Measurements from ENCODE around the gene M1AP. TPM values are rescaled to one million over a fixed set of nuclear protein-coding genes. Genes with fewer than 3 reads are reported as not detected.

M1AP gene
- total RNA-seq, 1 experiment from 2014 or later, result not detected

GRCh38 chr2:74628538-74629105, 19.5 kb downstream of the M1AP start:
- H3K4me1 ChIP-seq (ENCODE audit: control insufficient read depth, insufficient read depth, low read length), result peaks cover 7% of the 10 kb centered on the region; the same call in 1 of the 2 replicates
- ATAC-seq (no peak), DNase-seq (ENCODE audit: low read depth, low spot score) (no peak)
- in situ Hi-C loops (cut with HindIII; ENCODE audit: low pct_unique_long_range_greater_than_20kb, low sequenced_read_pairs) (no loop called here), intact Hi-C loops (cut with micrococcal nuclease; ENCODE audit: unreplicated experiment) (no loop called here)
- TF ChIP-seq, protein P1, sequence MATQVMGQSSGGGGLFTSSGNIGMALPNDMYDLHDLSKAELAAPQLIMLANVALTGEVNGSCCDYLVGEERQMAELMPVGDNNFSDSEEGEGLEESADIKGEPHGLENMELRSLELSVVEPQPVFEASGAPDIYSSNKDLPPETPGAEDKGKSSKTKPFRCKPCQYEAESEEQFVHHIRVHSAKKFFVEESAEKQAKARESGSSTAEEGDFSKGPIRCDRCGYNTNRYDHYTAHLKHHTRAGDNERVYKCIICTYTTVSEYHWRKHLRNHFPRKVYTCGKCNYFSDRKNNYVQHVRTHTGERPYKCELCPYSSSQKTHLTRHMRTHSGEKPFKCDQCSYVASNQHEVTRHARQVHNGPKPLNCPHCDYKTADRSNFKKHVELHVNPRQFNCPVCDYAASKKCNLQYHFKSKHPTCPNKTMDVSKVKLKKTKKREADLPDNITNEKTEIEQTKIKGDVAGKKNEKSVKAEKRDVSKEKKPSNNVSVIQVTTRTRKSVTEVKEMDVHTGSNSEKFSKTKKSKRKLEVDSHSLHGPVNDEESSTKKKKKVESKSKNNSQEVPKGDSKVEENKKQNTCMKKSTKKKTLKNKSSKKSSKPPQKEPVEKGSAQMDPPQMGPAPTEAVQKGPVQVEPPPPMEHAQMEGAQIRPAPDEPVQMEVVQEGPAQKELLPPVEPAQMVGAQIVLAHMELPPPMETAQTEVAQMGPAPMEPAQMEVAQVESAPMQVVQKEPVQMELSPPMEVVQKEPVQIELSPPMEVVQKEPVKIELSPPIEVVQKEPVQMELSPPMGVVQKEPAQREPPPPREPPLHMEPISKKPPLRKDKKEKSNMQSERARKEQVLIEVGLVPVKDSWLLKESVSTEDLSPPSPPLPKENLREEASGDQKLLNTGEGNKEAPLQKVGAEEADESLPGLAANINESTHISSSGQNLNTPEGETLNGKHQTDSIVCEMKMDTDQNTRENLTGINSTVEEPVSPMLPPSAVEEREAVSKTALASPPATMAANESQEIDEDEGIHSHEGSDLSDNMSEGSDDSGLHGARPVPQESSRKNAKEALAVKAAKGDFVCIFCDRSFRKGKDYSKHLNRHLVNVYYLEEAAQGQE (IDR thresholded peaks at IDR 0.05; ENCODE audit: insufficient read depth in 1 of 2, low read depth in 2 of 2, low read length in 1 of 2), result no peak
- TF ChIP-seq TCF7L2 (IDR thresholded peaks at IDR 0.05; ENCODE audit: low read depth, low read length), result no peak
- TF ChIP-seq, protein P2, sequence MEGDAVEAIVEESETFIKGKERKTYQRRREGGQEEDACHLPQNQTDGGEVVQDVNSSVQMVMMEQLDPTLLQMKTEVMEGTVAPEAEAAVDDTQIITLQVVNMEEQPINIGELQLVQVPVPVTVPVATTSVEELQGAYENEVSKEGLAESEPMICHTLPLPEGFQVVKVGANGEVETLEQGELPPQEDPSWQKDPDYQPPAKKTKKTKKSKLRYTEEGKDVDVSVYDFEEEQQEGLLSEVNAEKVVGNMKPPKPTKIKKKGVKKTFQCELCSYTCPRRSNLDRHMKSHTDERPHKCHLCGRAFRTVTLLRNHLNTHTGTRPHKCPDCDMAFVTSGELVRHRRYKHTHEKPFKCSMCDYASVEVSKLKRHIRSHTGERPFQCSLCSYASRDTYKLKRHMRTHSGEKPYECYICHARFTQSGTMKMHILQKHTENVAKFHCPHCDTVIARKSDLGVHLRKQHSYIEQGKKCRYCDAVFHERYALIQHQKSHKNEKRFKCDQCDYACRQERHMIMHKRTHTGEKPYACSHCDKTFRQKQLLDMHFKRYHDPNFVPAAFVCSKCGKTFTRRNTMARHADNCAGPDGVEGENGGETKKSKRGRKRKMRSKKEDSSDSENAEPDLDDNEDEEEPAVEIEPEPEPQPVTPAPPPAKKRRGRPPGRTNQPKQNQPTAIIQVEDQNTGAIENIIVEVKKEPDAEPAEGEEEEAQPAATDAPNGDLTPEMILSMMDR (IDR thresholded peaks at IDR 0.05), result no peak
- no peak for TF ChIP-seq POLR2AphosphoS5 (IDR thresholded peaks at IDR 0.05; ENCODE audit: low read depth, low read length)
- no peak for TF ChIP-seq SIN3A (IDR thresholded peaks at IDR 0.05; ENCODE audit: borderline replicate concordance, insufficient read depth, low read depth, low read length)
- no peaks in the 10 kb centered on the region for H3K9me3 ChIP-seq (ENCODE audit: control insufficient read depth, insufficient read depth, low read depth, low read length)
- no peak overlapping the region for H3K27ac ChIP-seq (ENCODE audit: low read length)
- H3K36me3 ChIP-seq (ENCODE audit: control insufficient read depth, insufficient read depth, low read length), result no peaks in the 10 kb centered on the region
- ChIA-PET POLR2A (no interaction called here), CTCF (no interaction called here)
- no peaks in the 10 kb centered on the region; the same call in 1 of the 2 replicates for H3K27me3 ChIP-seq (ENCODE audit: control insufficient read depth, insufficient read depth, low read length)
- H3K4me3 ChIP-seq (ENCODE audit: low read depth in 2 of 2, low read length in 2 of 2), result no peak overlapping the region
- no TSS peak for BruUV-seq (replicated peaks)

DNA sequence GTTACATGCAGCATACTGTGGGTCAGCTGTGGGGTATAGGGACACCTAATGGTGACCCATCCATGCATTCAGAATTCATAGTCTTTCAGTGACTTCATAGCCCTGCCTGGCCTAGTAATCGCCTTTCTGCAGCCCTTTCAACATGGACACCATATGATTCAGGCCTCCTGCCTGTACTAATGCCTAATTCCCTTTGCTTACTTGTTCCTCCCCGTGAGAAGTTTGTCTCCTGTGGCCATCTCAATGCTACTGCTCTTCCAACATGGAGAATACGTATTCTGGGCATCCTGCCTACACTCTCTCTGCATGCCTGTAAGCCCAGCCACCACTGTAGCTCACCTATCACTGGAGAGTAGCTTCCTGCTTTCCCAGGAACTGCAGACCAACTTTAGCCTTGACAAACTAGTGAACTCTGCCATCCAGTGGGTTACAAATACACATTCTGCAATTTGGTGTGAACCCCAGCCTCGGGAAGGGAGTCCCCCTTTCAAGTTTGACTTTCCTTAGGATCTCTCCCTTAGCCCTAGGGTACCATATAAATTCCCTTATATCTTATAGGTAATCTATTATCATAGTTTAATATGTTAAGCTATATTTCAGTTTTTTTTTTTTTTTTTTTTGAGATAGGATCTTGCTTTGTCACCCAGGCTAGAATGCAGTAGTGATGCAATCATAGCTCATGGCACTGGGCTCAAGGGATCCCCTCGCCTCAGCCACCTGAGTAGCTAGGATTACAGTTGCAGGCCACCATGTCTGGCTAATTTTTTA, 22.3 kb downstream of the M1AP start:
- no peak overlapping the region for H3K27ac ChIP-seq (ENCODE audit: low read length)
- H3K9me3 ChIP-seq (ENCODE audit: control insufficient read depth, insufficient read depth, low read depth, low read length), result no peaks in the 10 kb centered on the region
- CTCF ChIA-PET, result no interaction called here
- in situ Hi-C loops (cut with HindIII; ENCODE audit: low pct_unique_long_range_greater_than_20kb, low sequenced_read_pairs) (no loop called here), intact Hi-C loops (cut with micrococcal nuclease; ENCODE audit: unreplicated experiment) (no loop called here)
- no peak overlapping the region for H3K4me3 ChIP-seq (ENCODE audit: low read depth in 2 of 2, low read length in 2 of 2)
- no peak for DNase-seq (ENCODE audit: low read depth, low spot score)
- no peaks in the 10 kb centered on the region; the same call in 1 of the 2 replicates for H3K27me3 ChIP-seq (ENCODE audit: control insufficient read depth, insufficient read depth, low read length)
- POLR2A ChIA-PET, result interaction anchor here (0.6 kb wide), 1 partner anchor 96 kb away, joined by 7 read pairs; no protein-coding TSS in a partner anchor
- H3K4me1 ChIP-seq (ENCODE audit: control insufficient read depth, insufficient read depth, low read length), result no peaks in the 10 kb centered on the region
- no peaks in the 10 kb centered on the region for H3K36me3 ChIP-seq (ENCODE audit: control insufficient read depth, insufficient read depth, low read length)
- ATAC-seq, result peak; percentile 68
- no peak for TF ChIP-seq TCF7L2 (IDR thresholded peaks at IDR 0.05; ENCODE audit: low read depth, low read length)
- TF ChIP-seq, protein P2 (IDR thresholded peaks at IDR 0.05), result 0 out of 2 replicates have a peak, but pooled peaks have one; percentile 8
- BruUV-seq (replicated peaks), result no TSS peak

All from Panc1 (cell line).